HepG2 (cell line): ENCODE data around the gene ACYP2. TPM values are rescaled to one million over a fixed set of nuclear protein-coding genes. Genes with fewer than 3 reads are reported as not detected.

Experiments used
- FOXA3 ChIP-seq: IDR thresholded peaks from 2 replicates; pipeline ENCODE4 v1.6.1; 2016; ENCODE audit warnings: missing genetic modification reagents, missing compliant biosample characterization
- HIVEP1 ChIP-seq: sonication (generic); formaldehyde crosslinking; IDR thresholded peaks from 2 replicates; pipeline ENCODE4 v1.4.0; 2020; ENCODE audit warnings: mild to moderate bottlenecking, missing genetic modification reagents
- MIER3 ChIP-seq: IDR thresholded peaks from 2 replicates; pipeline ENCODE4 v1.6.1; 2016; ENCODE audit warnings: missing compliant biosample characterization, borderline replicate concordance
- NCOA2 ChIP-seq: sonication (generic); formaldehyde crosslinking; IDR thresholded peaks from 2 replicates; pipeline ENCODE4 v1.8.0; 2022; ENCODE audit warnings: inconsistent platforms
- NCOA5 ChIP-seq: sonication (generic); formaldehyde crosslinking; IDR thresholded peaks from 2 replicates; pipeline ENCODE4 v1.4.0; 2020; ENCODE audit warnings: missing genetic modification reagents
- RBAK ChIP-seq: sonication (generic); formaldehyde crosslinking; IDR thresholded peaks from 2 replicates; pipeline ENCODE4 v1.5.1; 2020; ENCODE audit warnings: mild to moderate bottlenecking, missing genetic modification reagents
- RERE ChIP-seq: IDR thresholded peaks from 2 replicates; pipeline ENCODE4 v1.6.1; 2016; ENCODE audit warnings: low read depth, missing genetic modification reagents, missing compliant biosample characterization
- REST ChIP-seq, 2 experiments: IDR thresholded peaks; 2 replicates each; pipeline ENCODE4 v1.6.1; 2011 to 2012; ENCODE audit warnings: low read length in 2 of 2, borderline replicate concordance in 1 of 2, low read depth in 1 of 2, mild to moderate bottlenecking in 1 of 2, moderate library complexity in 1 of 2
- TAF15 ChIP-seq: fragments of 200-400 bp; formaldehyde crosslinking; IDR thresholded peaks from one replicate; pipeline ENCODE4 v1.6.1; 2018; ENCODE audit warnings: mild to moderate bottlenecking, low read depth, low read length; ENCODE audit not compliant: poor library complexity, severe bottlenecking
- ZNF12 ChIP-seq: sonication (generic); formaldehyde crosslinking; IDR thresholded peaks from 2 replicates; pipeline ENCODE4 v1.5.0; 2020; ENCODE audit warnings: missing genetic modification reagents
- ZNF572 ChIP-seq: sonication (generic); formaldehyde crosslinking; IDR thresholded peaks from 2 replicates; pipeline ENCODE4 v1.5.1; 2020; ENCODE audit warnings: mild to moderate bottlenecking, missing genetic modification reagents
- ZNF747 ChIP-seq: sonication (generic); formaldehyde crosslinking; IDR thresholded peaks from 2 replicates; pipeline ENCODE4 v1.8.1; 2023; ENCODE audit warnings: missing genetic modification reagents, mild to moderate bottlenecking, borderline replicate concordance
- ZNF768 ChIP-seq: sonication (generic); formaldehyde crosslinking; IDR thresholded peaks from 2 replicates; pipeline ENCODE4 v1.4.0; 2020; ENCODE audit warnings: missing genetic modification reagents
- ZNF780A ChIP-seq: sonication (generic); formaldehyde crosslinking; IDR thresholded peaks from 2 replicates; pipeline ENCODE4 v1.8.0; 2022; ENCODE audit warnings: mild to moderate bottlenecking, missing genetic modification reagents, moderate library complexity
- ZNF83 ChIP-seq: sonication (generic); formaldehyde crosslinking; IDR thresholded peaks from 2 replicates; pipeline ENCODE4 v1.4.0; 2020; ENCODE audit warnings: missing genetic modification reagents, mild to moderate bottlenecking, borderline replicate concordance
- ZSCAN21 ChIP-seq: sonication (generic); formaldehyde crosslinking; IDR thresholded peaks from 2 replicates; pipeline ENCODE4 v1.8.0; 2022; ENCODE audit warnings: mild to moderate bottlenecking, missing genetic modification reagents, moderate library complexity, borderline replicate concordance
- polyA plus RNA-seq, 8 experiments: library from polyadenylated mRNA; depleted of rRNA in 3 of 8; stranded (reverse) in 7 of 8; unstranded in 1 of 8; fragments of >200 nt; fragmentation: Illumina TruSeq in 4 of 8; extraction: Trizol in 4 of 8; gene quantifications; 2 replicates each; pipeline versions ENCODE4 v1.2.1 to v1.2.3, GENCODE V29; 2011 to 2016; ENCODE audit warnings: low read depth in 4 of 8, missing spikeins in 1 of 8, mixed read lengths in 1 of 8; ENCODE audit not compliant: insufficient read depth in 1 of 8
- total RNA-seq, 5 experiments: library from RNA; depleted of rRNA; stranded (reverse); fragments of >200 nt; fragmentation: Illumina TruSeq; extraction: Trizol; gene quantifications; 2 replicates each; pipeline ENCODE4 v1.2.3, GENCODE V29; 2016; ENCODE audit warnings: low read depth in 1 of 5
- TF ChIP-seq, protein P1 (sequence below): sonication (generic); formaldehyde crosslinking; IDR thresholded peaks from 2 replicates; pipeline ENCODE4 v1.4.0; 2020; ENCODE audit warnings: mild to moderate bottlenecking, low read depth, missing genetic modification reagents
- TF ChIP-seq, protein P2 (sequence below): sonication (generic); formaldehyde crosslinking; IDR thresholded peaks from 2 replicates; pipeline ENCODE4 v1.4.0; 2020; ENCODE audit warnings: missing genetic modification reagents

The ACYP2 gene
- total and polyA plus RNA-seq, 2 of the 13 experiments (the other 11 are each of a cell fraction or from before 2014, with no cell fraction given): 12.3 to 12.7 TPM

GRCh38 chr2:54330162-54330925, 214.9 kb downstream of the ACYP2 start (continued):
- TF ChIP-seq TAF15: no peak
- peak; percentile 97 for TF ChIP-seq ZNF747 (CRISPR knock-in tag)
- no peak for TF ChIP-seq NCOA5
- TF ChIP-seq, protein P1, sequence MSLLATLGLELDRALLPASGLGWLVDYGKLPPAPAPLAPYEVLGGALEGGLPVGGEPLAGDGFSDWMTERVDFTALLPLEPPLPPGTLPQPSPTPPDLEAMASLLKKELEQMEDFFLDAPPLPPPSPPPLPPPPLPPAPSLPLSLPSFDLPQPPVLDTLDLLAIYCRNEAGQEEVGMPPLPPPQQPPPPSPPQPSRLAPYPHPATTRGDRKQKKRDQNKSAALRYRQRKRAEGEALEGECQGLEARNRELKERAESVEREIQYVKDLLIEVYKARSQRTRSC (CRISPR knock-in tag): peak; percentile 97; the same call in 1 of the 2 replicates
- TF ChIP-seq ZNF572 (CRISPR knock-in tag): no peak
- TF ChIP-seq ZNF768 (CRISPR knock-in tag): peak; percentile 67
- peak; percentile 95; the same call in 1 of the 2 replicates for TF ChIP-seq ZNF83 (CRISPR knock-in tag)
- TF ChIP-seq NCOA2 (CRISPR knock-in tag): peak; percentile 45
- no peak for TF ChIP-seq RERE (CRISPR knock-in tag)
- TF ChIP-seq ZNF780A: no peak; the same call in 1 of the 2 replicates
- peak; percentile 65 for TF ChIP-seq ZNF12 (CRISPR knock-in tag)
- peak; percentile 58; the same call in 1 of the 2 replicates for TF ChIP-seq FOXA3
- TF ChIP-seq HIVEP1: peak; percentile 91
- no peak; the same call in 1 of the 2 replicates for TF ChIP-seq ZSCAN21 (CRISPR knock-in tag)
- TF ChIP-seq, protein P2, sequence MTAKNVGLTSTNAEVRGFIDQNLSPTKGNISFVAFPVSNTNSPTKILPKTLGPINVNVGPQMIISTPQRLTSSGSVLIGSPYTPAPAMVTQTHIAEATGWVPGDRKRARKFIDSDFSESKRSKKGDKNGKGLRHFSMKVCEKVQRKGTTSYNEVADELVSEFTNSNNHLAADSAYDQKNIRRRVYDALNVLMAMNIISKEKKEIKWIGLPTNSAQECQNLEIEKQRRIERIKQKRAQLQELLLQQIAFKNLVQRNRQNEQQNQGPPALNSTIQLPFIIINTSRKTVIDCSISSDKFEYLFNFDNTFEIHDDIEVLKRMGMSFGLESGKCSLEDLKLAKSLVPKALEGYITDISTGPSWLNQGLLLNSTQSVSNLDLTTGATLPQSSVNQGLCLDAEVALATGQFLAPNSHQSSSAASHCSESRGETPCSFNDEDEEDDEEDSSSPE (CRISPR knock-in tag): peak; percentile 96
- TF ChIP-seq RBAK (CRISPR knock-in tag): no peak
- TF ChIP-seq MIER3: no peak
- TF ChIP-seq REST (IDR thresholded peaks at IDR 0.05; ENCODE audit: borderline replicate concordance in 1 of 2, low read depth in 1 of 2, low read length in 2 of 2): peak in 1 of 2 experiments; percentile 19; a peak in 1 of 4 replicates
